ENCODE results near the gene RTF1.
A peak's percentile ranks its signal among the peaks of the same experiment; 100 is the strongest.

The RTF1 gene

DNA sequence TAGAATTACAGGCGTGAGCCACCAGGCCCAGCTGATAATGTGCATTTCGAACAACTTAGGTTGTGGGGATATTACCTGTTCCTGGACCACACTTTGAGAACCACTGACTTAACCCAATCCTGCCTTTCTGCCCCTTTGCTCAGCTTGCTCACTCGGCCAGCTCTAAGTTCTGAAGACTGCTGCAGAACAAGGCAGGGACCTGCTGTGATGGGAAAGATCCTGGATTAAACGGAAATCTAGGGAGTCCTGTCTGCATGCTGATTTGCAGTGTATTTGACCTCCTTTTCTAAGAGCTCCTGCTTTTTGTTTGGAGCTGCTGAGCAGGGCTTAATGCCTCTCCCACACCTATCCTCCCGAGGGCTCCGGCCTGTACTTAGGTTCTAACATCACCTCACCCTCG, 93.8 kb downstream of the RTF1 start:
- no peak for DNase-seq

DNA sequence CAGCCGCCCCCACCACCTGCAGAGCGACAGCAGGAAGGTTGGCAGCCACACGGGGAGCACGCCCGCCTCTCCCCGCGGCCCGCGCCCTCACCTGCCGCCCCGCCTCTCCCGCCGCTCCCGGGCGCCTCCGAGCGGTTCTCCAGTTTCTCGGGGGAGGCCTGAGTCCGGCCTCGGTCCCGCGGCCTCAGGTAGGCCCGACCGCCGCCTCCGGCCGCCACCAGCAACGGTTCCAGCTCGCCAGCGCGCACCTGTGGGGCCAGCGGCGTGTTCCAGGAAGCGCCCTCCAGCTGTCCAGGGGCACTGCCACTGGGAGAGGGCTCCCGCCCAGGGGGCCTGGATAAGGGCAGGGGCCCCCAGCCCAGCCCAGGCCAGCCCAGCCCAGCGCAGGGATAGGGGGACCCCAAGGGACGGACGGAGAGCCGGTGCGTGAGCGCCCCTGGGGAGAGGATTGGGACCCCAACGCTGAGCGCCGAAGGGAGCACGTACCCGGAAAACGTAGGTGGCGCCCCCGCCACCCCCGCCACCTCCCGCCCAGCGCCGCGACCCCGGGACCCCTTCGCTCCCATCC, 94.5 kb downstream of the RTF1 start:
- no peak for DNase-seq

DNA sequence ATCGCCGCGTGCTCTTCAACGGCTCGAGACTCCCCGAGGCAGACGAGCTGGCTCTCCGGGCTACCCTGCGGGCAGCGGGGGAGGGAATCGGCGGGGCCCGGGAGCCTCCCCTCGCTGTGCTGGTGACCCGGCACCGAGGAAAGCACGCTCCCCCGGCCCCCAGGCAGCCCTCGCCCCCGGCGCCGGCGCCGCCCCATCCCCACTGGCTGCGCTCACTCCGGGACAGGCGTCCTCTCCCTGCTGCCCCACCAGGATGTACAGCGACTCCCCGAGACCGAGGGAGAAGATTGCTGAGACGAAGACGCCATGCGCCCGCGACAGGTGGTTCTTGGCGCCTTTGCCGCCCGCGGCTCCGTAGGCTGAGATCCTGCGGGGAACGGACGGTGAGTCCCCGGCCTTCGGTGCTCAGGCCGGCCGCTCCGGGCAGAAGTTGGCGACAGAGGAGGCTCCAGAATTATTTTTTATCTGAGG, 95.0 kb downstream of the RTF1 start:
- peak; percentile 16 for DNase-seq

DNA sequence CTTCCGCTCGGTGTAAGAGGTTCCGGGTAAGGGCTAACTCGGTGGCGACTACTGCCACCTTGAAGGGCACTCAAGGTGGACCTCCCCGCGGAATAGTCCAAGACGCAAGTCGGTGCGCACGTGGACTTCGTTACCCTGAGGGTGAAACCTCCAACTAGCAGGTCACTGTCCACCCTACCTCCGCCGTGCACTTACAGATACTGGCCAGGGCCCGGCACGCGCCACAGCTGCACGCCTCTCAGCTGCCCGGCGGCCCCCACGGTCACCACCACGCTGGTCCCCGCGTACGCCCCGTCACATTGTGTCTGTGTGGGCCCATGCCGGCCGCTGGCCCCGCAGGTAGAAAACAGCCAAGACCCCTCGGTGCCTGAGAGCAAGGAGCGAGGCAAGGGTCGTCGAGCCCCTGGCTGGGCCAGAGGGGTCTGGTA, 95.6 kb downstream of the RTF1 start:
- no peak for DNase-seq

DNA sequence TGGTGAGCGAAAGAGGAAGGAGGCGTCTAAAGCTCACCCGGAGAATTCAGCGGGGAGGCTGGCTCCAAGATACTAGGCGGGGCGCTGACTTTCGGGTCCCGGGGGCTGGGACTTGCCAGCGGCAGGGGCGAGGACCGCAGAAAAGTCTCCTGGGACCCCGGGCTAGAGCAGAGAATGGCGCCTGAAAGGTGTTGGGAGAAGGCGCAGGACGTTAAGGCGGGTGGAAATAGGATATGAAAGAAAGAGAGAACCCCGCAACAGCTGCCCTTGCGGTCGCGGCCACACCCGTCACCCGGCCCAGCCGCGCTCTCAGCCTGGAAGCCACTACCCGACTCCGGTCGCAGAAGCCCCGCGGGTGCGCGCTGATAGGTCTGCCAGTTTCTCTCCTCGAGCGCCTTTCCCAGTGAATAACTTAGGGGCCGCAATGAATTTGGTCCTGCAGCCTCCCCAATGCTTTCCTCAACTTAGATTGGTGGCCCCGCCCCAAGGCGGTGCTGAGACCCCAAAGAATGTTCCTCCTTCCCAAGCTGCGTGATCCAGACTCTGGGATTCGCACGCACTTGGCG, 96.1 kb downstream of the RTF1 start:
- peak; percentile 32 for DNase-seq

DNA sequence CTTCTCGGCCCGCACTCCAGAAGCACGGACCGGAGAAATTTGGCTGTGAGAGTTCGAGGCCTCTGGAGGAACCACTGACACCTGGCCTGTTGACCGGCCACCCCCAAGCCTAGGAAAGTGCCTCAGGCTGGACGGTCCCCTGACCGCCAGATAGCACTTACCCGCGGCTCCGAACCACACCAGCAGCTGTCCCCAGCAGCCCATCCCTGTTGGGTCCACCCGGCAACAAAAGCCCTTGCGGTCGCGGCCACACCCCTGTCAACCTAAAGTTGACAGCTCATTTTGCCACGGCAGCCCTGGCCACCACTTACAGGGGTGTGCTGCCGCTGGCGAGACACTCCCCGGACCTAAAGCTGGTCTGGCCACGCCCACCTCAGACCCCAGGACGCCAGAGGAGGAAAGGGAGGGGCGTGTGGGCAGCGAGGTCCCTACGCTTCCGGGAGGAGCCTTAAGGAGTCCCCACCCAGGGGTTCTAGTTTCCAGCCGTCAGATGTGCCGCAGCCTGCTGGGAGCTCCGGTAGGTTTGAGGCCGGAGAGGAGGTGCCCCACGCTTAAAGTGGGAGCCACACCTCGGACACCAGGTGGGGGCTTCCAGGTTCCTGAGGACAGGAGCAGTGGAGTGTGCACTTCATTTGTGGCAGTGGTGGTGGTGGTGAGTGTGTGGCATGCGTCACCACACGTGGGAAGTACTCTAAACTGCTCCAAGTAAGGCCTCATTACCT, 96.8 kb downstream of the RTF1 start, which contains the start of gene LTK:
LTK (minus strand) TSS at position 322 of the 722 bp plus-strand sequence; CDS start at position 204, 118 bp downstream.
- peak; percentile 26 for DNase-seq

DNA sequence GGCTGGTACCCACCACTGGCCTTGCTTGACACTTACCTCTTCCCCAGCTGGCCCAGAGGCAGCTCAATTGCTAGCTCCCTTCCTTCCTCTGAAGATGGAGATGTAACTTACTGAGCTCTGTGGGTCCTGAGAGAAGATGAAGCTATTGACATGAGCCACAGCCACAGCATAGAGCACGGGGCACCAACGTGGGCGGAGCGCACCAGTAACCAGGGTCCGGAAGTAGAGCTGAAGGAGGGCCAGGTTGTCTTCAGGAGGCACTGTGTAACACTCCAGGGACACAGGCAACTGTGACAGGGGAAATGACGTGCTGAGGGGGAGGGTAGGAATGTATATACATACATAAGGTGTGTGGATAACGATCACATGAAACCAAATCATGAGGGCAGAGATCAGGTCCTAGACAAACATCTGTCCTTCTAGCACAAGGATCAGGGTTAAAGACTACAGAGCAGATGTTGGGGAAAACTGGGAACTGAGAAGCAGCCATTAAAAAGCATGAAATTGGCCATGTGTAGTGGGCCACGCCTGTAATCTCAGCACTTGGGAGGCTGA, 101.1 kb downstream of the RTF1 start:
- DNase-seq = no peak

DNA sequence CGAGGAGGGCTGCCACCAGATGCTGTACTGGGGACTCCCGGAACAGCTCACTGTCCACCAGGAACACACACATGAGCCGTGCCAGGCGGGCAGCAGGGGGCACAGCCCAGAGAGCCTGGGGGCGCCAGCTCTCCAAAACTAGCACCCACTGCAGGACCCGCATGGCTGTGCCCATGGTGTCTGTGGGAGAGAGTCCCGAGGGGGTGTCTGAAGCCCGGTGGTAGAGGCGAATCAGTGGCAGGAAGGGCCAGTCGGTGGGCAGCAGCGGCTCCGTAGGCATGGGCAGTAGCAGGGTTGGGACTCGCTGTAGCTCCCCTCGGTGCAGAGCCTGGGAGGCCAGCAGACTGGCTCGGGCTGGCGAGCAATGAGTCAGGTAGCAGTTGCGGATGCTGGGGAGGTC, 103.7 kb downstream of the RTF1 start:
- no peak for DNase-seq

DNA sequence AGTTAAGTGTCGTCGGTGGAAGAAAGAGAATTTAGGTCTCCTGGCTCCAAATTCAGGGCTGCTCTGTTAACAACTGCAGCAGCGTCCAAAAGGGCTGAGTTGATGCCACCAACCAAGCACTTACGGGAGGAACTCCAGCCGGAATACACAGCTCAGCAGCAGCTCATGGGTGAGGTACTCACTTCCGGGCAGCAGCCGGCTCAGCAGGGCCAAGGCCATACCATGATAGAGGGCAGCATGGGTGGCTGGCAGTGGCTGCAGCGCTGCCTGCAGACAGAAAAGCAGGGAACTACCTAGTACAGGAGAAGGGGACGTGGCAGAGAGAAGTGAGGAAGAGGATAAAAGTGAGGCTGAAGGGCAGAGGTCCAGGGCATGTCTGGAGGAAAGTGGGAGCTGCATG, 104.7 kb downstream of the RTF1 start:
- DNase-seq = no peak

DNA sequence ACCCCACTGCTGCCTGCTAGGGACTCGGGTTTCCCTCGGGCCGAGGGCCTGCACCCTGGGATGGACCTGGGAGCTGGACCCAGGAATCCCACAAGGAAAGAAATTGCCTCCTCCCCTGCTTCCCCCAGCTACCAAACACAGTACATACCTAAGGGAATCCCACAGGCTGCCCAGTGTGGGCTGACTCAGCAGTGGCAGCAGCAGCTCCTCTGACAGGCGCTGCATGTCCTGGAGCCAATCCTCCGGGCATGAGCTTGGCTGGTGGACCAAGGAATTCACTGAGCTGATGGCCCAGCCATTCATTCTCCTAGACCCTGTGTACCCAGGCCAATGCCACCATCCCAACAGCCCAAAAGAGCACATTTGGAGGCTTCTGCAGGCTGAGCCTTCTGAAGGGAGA, 106.2 kb downstream of the RTF1 start:
- no peak for DNase-seq

DNA sequence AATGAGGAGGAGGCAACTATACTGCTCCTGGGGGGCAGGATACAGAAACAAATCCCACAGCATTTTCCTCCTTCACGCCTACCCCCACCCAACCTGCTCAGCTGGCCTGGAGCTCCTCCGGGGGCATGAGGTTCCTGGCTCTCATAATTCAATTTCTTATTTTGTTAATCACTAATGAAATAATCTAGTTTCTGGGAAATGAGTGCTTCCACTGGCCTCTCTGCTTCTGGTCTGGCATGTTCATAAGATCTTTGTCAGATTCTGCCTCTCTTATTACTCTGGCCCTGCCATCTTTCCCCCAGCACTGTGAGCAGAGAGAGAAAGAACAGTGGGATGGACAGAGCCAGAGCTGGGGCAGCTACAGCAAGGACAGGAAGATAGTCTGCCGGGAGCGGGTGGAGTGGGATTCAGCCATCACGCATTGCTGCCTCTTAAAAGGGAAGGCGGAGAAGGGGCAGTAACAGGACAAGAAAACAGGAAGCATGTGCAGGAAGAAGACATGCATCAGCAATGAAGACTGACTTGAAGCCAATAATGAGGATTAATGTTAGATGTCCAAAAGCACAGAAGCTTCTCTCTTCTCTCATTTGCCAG, 113.6 kb downstream of the RTF1 start:
- DNase-seq = no peak
